K562 (cell line): ENCODE data around the gene SBNO1. TPM values are rescaled to one million over a fixed set of nuclear protein-coding genes. Genes with fewer than 3 reads are reported as not detected.

ENCODE experiments used
- ATAC-seq: fragments of 200-7000 bp; cut with Tn5 transposase; 3 replicates; pipeline ENCODE4 v1.9.1; 2020; ENCODE audit warnings: moderate library complexity
- BruUV-seq: library from RNA; stranded (reverse); fragments of 400-500 nt; replicated peaks from 2 replicates; lab custom pipeline; 2021; lab: Mats Ljungman, UMichigan
- CTCF ChIA-PET: fragments of 300-600 bp; formaldehyde crosslinking; extraction: SDS; loops from one replicate; lab custom pipeline; 2021; ENCODE audit warnings: low intra/inter-chr PET ratio; lab: Yijun Ruan, JAX
- POLR2A ChIA-PET: fragments of 300-600, 350-650 bp; sonication (Branson Sonifier 250); formaldehyde crosslinking; extraction: SDS; loops from one replicate; lab custom pipeline; 2021; ENCODE audit warnings: antibody characterized with exemption, inconsistent platforms; lab: Yijun Ruan, JAX
- DNase-seq, 4 experiments: peaks; one replicate each; pipeline versions ENCODE4 v3.0.0 to v3.0.0-alpha.2; 2011 to 2018; ENCODE audit warnings: low spot score in 3 of 4, mixed read lengths in 3 of 4; ENCODE audit errors: extremely low read depth in 1 of 4
- FAIRE-seq: peaks from 2 replicates; lab custom pipeline; 2011; peaks lifted over from hg19 to GRCh38; lab: Jason Lieb, UNC
- H2AFZ ChIP-seq: 2 replicates; pipeline ENCODE4 v1.6.0; 2011; ENCODE audit warnings: low read depth, low read length, control low read depth, inconsistent platforms
- H3K27ac ChIP-seq: fragments of 200-600 bp; 3 replicates; pipeline ENCODE4 v1.8.0; 2011; ENCODE audit warnings: low read depth, mild to moderate bottlenecking, control low read depth, inconsistent platforms, low read length, moderate library complexity, mixed read lengths; ENCODE audit errors: extremely low read depth
- H3K27me3 ChIP-seq, 2 experiments: fragments of 300-600 bp in 1 of 2; 2 replicates in 1 of 2; 3 replicates in 1 of 2; pipeline versions ENCODE4 v1.6.0 to v1.8.0; 2011; ENCODE audit warnings: inconsistent platforms in 2 of 2, low read length in 2 of 2, mild to moderate bottlenecking in 1 of 2, mixed read lengths in 1 of 2, moderate library complexity in 1 of 2; ENCODE audit not compliant: control insufficient read depth in 2 of 2, insufficient read depth in 2 of 2
- H3K36me3 ChIP-seq: fragments of 300-600 bp; 3 replicates; pipeline ENCODE4 v1.8.0; 2011; ENCODE audit warnings: mild to moderate bottlenecking, low read length, inconsistent platforms; ENCODE audit not compliant: control insufficient read depth, insufficient read depth
- H3K4me1 ChIP-seq, 2 experiments: fragments of 200-600 bp in 1 of 2; replicated peaks in 1 of 2; 2 replicates in 1 of 2; 3 replicates in 1 of 2; pipeline versions ENCODE4 v1.5.1 to v1.8.0; 2011; ENCODE audit warnings: inconsistent platforms in 2 of 2, low read length in 2 of 2, mild to moderate bottlenecking in 1 of 2, mixed read lengths in 1 of 2, moderate library complexity in 1 of 2; ENCODE audit not compliant: control insufficient read depth in 2 of 2, insufficient read depth in 2 of 2
- H3K4me2 ChIP-seq: 2 replicates; pipeline ENCODE4 v1.6.1; 2011; ENCODE audit warnings: low read length, control low read depth, inconsistent platforms, mixed read lengths; ENCODE audit not compliant: insufficient read depth
- H3K4me3 ChIP-seq: fragments of 200-600 bp; sonication (generic), shearing (Covaris generic); 2 replicates; pipeline ENCODE4 v1.5.1; 2016; ENCODE audit warnings: control low read depth, inconsistent platforms
- H3K79me2 ChIP-seq: fragments of 200-600 bp; 3 replicates; pipeline ENCODE4 v1.8.0; 2011; ENCODE audit warnings: low read length, inconsistent platforms; ENCODE audit not compliant: control insufficient read depth, insufficient read depth
- H3K9ac ChIP-seq, 2 experiments: 2 replicates each; pipeline versions ENCODE4 v1.6.0 to v1.6.1; 2011; ENCODE audit warnings: low read depth in 2 of 2, low read length in 2 of 2, control low read depth in 1 of 2, inconsistent platforms in 1 of 2, mild to moderate bottlenecking in 1 of 2, mixed read lengths in 1 of 2; ENCODE audit not compliant: insufficient read depth in 1 of 2
- H3K9me1 ChIP-seq: one replicate; pipeline ENCODE4 v1.6.0; 2011; ENCODE audit warnings: inconsistent platforms, mild to moderate bottlenecking, low read length, moderate library complexity; ENCODE audit not compliant: control insufficient read depth, insufficient read depth
- H3K9me3 ChIP-seq: replicated peaks from 2 replicates; pipeline ENCODE4 v1.5.1; 2011; ENCODE audit warnings: low read depth, low read length, inconsistent platforms; ENCODE audit not compliant: control insufficient read depth, insufficient read depth
- H4K20me1 ChIP-seq: replicated peaks from 2 replicates; pipeline ENCODE4 v1.6.1; 2011; ENCODE audit warnings: low read length, inconsistent platforms, mixed read lengths; ENCODE audit not compliant: control insufficient read depth, insufficient read depth
- FOXO4 ChIP-seq: fragments of 450-650 bp; formaldehyde crosslinking; IDR thresholded peaks from 2 replicates; pipeline ENCODE4 v1.4.0; 2020; ENCODE audit warnings: mild to moderate bottlenecking, moderate library complexity
- NFIX ChIP-seq: fragments of 250-450 bp; sonication (Bioruptor Pico); IDR thresholded peaks from 2 replicates; pipeline ENCODE4 v1.4.0; 2020; ENCODE audit warnings: low read depth, mild to moderate bottlenecking, moderate library complexity
- NR1H2 ChIP-seq: sonication (generic); formaldehyde crosslinking; IDR thresholded peaks from 2 replicates; pipeline ENCODE4 v1.4.0; 2020; ENCODE audit warnings: mild to moderate bottlenecking, missing genetic modification reagents
- PRPF4 ChIP-seq: fragments of 200-400 bp; formaldehyde crosslinking; IDR thresholded peaks from one replicate; pipeline ENCODE4 v1.6.1; 2017; ENCODE audit warnings: low read length, low read depth, mild to moderate bottlenecking; ENCODE audit not compliant: insufficient read depth, poor library complexity, severe bottlenecking
- SRF ChIP-seq, 2 experiments: fragments of 250-450, 450-650 bp in 1 of 2; sonication (Bioruptor Pico) in 1 of 2; sonication (generic) in 1 of 2; formaldehyde crosslinking; IDR thresholded peaks; 2 replicates each; pipeline versions ENCODE4 v1.5.0 to v1.5.1; 2020 to 2022; ENCODE audit warnings: mild to moderate bottlenecking in 1 of 2, missing genetic modification reagents in 1 of 2
- TAF1 ChIP-seq: IDR thresholded peaks from 2 replicates; pipeline ENCODE4 v1.6.1; 2011; ENCODE audit warnings: mild to moderate bottlenecking, low read length, moderate library complexity; ENCODE audit not compliant: insufficient read depth, control insufficient read depth, severe bottlenecking; ENCODE audit errors: extremely low read depth
- TBP ChIP-seq: optimal IDR thresholded peaks from 2 replicates; pipeline ENCODE3; 2011; ENCODE audit warnings: low read depth, low read length, improper control_type of control experiment
- whole genome bisulfite sequencing: fragments of 100-300 bp; shearing (Covaris generic); methylation state at CpG from one replicate; pipeline ENCODE4 v1.1.6; 2016; ENCODE audit warnings: low coverage, mixed read lengths; ENCODE audit not compliant: insufficient coverage; ENCODE audit errors: missing lambda C conversion rate; 5-methylcytosine and 5-hydroxymethylcytosine counted together
- in situ Hi-C: fragments of 300-500 bp; cut with MboI; formaldehyde crosslinking; loops from 4 replicates; pipeline ENCODE4 v1.15.0; 2018; ENCODE audit warnings: inconsistent platforms, mixed read lengths
- intact Hi-C: fragments of 100-400 bp; cut with micrococcal nuclease; formaldehyde crosslinking; loops from 2 replicates; pipeline ENCODE4 v1.14.2; 2022
- polyA plus RNA-seq, 8 experiments: library from polyadenylated mRNA; depleted of rRNA in 4 of 8; stranded (reverse) in 5 of 8; unstranded in 3 of 8; fragments of >200 nt; fragmentation: Nextera tagmentation in 2 of 8; fragmentation: Illumina TruSeq in 1 of 8; extraction: Ambion mirVana in 2 of 8; extraction: Trizol in 1 of 8; gene quantifications; 2 replicates each; pipeline versions ENCODE4 v1.2.1 to v1.2.3, GENCODE V29; 2011 to 2014; ENCODE audit warnings: inconsistent platforms in 1 of 8, missing spikeins in 1 of 8
- total RNA-seq, 7 experiments: library from RNA; depleted of rRNA in 6 of 7; stranded (reverse); fragments of >200 nt in 6 of 7; fragmentation: Illumina TruSeq in 2 of 7; extraction: Trizol in 2 of 7; gene quantifications; 2 replicates each; pipeline versions ENCODE4 v1.2.1 to v1.2.3, GENCODE V29; 2011 to 2021; ENCODE audit warnings: low replicate concordance in 1 of 7
- TF ChIP-seq, protein P1 (sequence below): fragments of 450-650 bp; IDR thresholded peaks from 2 replicates; pipeline ENCODE4 v1.7.0; 2016; ENCODE audit warnings: borderline replicate concordance
- TF ChIP-seq, protein P2 (sequence below): sonication (generic); formaldehyde crosslinking; IDR thresholded peaks from 2 replicates; pipeline ENCODE4 v1.8.1; 2023; ENCODE audit warnings: mild to moderate bottlenecking, missing genetic modification reagents

SBNO1 gene
- total and polyA plus RNA-seq, 9 of the 15 experiments (the other 6 are each of a cell fraction or from before 2014, with no cell fraction given): 14.9 to 77.1 (median 35.9) TPM

- in situ Hi-C loops: loop anchor here (25.0 kb wide), 1 partner anchor 1560 kb away; no protein-coding TSS in a partner anchor
Observed at GRCh38 chr12:123397400-123397799, 32.8 kb upstream of the SBNO1 start.

More at GRCh38 chr12:123397400-123397799, 32.8 kb upstream of the SBNO1 start:
- ChIA-PET POLR2A (interaction anchor here (0.6 to 3.3 kb wide), 7 partner anchors 9 to 307 kb away, joined by 3 to 20 read pairs (median 5); partner anchors contain the start of gene TMED2), CTCF (no interaction called here)
- H3K4me2 ChIP-seq: no peak overlapping the region
- H3K79me2 ChIP-seq: peaks cover 82% of the 10 kb centered on the region
- peaks cover 0 to 12% of the 10 kb centered on the region in 2 experiments; a peak in 2 of 5 replicates for H3K4me1 ChIP-seq
- H3K9me3 ChIP-seq: no peaks in the 10 kb centered on the region
- TF ChIP-seq TAF1 (no peak), FOXO4 (CRISPR knock-in tag) (no peak), NFIX (CRISPR knock-in tag) (no peak), TBP (no peak), SRF (CRISPR knock-in tag; IDR thresholded peaks at IDR 0.05) (no peak), NR1H2 (CRISPR knock-in tag) (no peak), PRPF4 (no peak)
- TF ChIP-seq, protein P1, sequence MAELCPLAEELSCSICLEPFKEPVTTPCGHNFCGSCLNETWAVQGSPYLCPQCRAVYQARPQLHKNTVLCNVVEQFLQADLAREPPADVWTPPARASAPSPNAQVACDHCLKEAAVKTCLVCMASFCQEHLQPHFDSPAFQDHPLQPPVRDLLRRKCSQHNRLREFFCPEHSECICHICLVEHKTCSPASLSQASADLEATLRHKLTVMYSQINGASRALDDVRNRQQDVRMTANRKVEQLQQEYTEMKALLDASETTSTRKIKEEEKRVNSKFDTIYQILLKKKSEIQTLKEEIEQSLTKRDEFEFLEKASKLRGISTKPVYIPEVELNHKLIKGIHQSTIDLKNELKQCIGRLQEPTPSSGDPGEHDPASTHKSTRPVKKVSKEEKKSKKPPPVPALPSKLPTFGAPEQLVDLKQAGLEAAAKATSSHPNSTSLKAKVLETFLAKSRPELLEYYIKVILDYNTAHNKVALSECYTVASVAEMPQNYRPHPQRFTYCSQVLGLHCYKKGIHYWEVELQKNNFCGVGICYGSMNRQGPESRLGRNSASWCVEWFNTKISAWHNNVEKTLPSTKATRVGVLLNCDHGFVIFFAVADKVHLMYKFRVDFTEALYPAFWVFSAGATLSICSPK: no peak
- TF ChIP-seq, protein P2, sequence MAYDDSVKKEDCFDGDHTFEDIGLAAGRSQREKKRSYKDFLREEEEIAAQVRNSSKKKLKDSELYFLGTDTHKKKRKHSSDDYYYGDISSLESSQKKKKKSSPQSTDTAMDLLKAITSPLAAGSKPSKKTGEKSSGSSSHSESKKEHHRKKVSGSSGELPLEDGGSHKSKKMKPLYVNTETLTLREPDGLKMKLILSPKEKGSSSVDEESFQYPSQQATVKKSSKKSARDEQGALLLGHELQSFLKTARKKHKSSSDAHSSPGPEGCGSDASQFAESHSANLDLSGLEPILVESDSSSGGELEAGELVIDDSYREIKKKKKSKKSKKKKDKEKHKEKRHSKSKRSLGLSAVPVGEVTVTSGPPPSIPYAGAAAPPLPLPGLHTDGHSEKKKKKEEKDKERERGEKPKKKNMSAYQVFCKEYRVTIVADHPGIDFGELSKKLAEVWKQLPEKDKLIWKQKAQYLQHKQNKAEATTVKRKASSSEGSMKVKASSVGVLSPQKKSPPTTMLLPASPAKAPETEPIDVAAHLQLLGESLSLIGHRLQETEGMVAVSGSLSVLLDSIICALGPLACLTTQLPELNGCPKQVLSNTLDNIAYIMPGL (CRISPR knock-in tag): no peak
- peak overlapping the region in 1 of 2 experiments; percentile 67; a peak in 1 of 4 replicates for H3K9ac ChIP-seq
- H3K36me3 ChIP-seq: peaks cover 84% of the 10 kb centered on the region
- no peak overlapping the region for H3K4me3 ChIP-seq
- H3K27ac ChIP-seq: no peak overlapping the region
- BruUV-seq: no TSS peak
- H4K20me1 ChIP-seq: peaks cover 32% of the 10 kb centered on the region
- no peaks in the 10 kb centered on the region for H3K27me3 ChIP-seq
- ATAC-seq (no peak), FAIRE-seq (no peak), DNase-seq (no peak)
- H3K9me1 ChIP-seq: peaks cover 15% of the 10 kb centered on the region
- intact Hi-C loops: no loop called here
- WGBS: 96% methylated on average over 4 of the region's 6 CpGs
- no peak overlapping the region for H2AFZ ChIP-seq
